GM19043 (cell line): ENCODE results near the gene ATG2A.
A peak's percentile ranks its signal among the peaks of the same experiment; 100 is the strongest.

Experiments used
- ATAC-seq: cut with Tn5 transposase; IDR thresholded peaks from one replicate; pipeline ENCODE4 v1.9.1; 2021; ENCODE audit warnings: low read depth; ENCODE audit not compliant: unreplicated experiment

The ATG2A gene

DNA sequence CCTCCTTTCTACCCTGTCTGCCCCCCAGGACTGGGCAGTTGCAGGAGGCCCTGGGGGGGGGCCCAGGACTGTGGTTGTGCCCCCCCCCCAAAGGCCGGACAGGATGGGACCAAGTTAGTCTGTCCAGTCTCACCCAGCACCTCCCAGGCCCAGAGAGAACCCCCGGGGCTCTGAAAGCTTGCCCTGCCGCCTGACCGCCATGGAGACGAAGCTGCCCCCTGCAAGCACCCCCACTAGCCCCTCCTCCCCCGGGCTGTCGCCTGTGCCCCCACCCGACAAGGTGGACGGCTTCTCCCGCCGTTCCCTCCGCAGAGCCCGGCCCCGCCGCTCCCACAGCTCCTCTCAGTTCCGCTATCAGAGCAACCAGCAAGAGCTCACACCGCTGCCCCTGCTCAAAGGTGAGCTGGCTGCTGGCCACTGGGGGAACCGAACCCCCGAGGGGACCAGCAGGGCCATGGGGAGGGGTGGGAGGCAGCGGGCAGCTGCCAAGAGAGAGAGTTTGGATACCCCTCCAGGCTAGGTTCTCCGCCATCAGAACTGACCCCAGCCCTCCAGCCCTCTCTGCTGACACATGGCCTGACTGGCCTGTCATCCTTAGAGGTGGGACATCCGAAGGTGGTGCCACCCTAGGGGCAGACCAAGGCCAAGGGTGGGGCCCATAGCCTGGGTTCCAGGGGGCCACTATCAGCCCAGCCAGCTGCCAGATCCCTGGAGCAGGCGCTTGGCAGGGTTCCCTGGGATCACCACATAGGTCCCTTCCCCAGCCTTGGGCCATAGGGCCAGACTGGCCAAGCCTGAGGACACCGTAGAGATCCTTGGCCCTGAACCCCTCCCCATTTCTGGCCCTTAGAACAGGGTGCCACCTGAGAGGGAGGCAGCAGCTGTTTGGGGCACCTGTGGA is 8.8 kb upstream of the ATG2A start:
- no peak for ATAC-seq

DNA sequence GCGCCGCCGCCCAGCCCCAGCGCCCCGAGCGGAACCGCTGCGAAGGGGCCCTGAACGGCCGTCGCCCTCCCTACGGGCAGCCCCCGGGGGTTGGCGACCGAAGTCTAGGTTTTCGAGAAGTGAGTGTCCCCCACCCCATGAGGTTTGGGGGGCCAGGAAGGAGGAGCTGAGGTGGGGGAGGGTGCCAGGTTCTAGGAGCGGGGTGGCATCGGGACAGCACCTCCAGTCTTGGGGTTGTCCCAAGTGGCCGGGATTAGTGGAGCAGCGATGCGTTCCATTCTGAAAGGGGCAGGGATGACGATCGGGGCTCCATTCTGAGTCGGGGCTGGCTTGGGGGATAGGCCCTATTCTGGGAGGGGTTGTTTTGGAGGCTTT is 7.9 kb upstream of the ATG2A start:
- ATAC-seq, result no peak

DNA sequence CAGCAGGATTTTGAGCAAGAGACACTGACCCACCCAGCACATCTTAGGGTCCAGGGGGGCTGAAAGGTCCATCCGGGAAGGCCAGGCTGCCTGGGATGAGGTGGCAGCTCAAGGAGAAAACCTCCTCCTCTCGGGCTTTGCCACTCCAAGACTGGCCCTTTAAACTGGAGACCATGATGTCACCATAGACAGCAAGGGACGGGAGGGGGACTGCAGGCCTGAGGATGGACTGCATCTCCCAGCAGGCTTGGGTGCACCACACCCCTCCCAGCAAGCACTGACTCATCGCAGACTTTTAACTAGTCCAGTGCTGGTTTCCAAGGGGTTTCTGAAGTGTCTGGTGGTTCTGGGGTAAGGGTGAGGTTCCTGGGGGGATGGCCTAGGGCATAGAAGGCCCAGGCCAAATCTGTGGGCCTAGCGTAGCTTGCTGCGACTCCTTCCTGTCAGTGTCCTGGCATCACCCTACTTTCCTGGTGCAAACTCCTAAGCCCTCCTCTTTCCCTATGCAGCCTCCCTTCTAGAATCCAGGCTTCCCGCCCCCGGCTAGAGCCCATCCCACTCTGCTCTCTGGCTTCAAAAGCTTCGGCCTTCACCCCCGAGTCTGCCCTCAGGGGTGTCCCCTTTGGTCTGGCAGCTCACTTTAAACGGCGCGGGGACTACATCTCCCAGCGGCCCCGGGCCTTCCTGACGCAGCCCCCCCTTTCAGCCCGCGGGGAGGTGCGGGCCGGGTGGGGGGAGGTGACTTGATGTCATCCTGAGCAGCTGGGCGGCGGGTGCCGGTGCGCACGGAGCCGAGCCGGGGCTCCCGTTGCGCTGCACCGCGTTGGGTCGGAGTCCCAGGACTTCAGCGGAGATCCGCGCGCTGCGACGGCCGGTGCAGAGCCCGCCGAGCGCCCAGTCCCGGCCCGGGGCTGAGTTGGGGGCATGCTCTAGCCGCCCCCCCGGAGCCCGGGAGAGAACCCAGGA is 7.2 kb upstream of the ATG2A start, which contains the start of gene PPP2R5B:
PPP2R5B (plus strand) TSS at position 746 of the 966 bp plus-strand sequence. CDS start 1,046 bp downstream, outside the sequence.
- ATAC-seq, result peak; percentile 85

DNA sequence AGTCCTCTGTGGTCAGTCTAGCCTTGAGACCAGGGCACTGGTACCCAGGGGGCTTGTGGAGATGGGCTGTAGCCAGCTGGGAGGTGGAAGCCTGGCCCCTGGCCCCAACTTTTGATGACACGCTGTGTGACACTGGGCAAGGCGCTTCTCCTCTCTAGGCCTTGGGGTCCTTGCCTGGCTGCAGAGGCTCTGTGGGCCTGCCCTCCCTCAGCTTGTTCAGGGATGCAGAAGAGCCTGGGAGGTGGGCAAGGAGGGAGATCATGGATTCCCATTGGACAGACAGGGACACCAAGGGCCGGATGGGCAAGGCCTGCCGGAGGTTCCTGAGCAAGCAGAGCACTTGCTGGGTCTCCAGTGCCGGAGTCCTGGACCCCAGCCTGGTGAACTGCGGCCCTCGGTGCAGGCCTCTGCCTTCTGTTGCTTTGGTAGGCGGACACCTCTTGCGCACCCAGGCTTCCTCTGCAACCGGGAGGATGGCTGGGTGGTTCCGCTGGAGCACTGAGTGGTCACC is 6.2 kb upstream of the ATG2A start:
- ATAC-seq, result no peak

DNA sequence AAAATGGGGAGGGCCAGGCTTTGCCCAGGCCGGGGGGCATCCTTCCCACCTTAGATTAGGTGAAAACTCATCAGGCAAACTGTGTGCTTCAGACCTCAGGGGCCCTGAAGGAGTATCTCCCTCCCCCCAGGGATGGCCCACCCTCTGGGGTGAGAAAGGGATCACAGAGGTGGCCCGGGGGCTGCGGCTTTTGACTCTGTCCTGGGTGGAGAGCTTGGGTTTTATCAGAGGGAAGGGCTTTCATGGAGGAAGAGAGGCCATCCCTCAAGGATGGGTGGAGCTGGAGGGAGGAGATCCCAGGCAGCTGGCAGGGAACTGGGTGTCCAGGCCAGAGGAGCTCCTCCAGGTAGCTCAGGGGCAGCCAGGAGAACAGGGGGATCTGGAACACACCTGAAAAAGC is 4.4 kb upstream of the ATG2A start:
- ATAC-seq, result no peak

DNA sequence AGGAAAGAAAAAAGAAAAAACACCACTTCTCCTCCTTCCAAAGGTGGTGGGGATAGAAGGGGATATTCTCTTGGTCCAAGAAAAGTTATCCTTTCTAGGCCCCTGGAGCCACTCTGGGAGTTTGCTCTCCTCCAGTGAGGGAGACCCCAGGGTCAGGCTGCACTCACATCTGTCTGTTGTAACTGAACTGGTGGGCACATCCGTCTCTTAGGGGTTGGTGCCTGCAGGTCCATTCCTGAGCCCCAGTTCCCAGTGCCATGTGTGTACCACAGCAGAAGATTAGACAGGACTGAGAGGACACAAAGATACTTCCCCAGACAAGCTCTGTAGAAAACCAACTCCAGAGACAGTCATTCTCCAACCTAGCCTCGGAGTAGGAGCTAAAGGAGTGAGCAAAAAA is 3.1 kb upstream of the ATG2A start:
- no peak for ATAC-seq

DNA sequence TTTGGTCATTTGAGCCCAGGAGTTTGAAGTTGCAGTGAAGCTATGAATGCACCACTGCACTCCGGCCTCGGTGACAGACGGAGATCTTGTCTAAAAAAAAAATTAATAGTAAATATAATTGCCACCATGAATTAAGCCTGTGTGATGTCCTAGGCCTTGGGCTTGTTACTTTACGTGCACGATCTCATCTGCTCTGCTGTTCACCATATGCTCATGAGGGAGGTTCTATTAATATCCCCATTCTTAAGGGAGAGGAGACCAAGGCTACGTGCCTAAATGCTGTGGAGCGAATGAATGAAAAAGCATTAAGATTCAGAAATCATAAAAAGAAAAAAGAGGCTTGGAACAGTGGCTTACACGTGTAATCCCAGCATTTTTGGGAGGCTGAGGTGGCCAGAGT is 2.6 kb upstream of the ATG2A start:
- no peak for ATAC-seq

DNA sequence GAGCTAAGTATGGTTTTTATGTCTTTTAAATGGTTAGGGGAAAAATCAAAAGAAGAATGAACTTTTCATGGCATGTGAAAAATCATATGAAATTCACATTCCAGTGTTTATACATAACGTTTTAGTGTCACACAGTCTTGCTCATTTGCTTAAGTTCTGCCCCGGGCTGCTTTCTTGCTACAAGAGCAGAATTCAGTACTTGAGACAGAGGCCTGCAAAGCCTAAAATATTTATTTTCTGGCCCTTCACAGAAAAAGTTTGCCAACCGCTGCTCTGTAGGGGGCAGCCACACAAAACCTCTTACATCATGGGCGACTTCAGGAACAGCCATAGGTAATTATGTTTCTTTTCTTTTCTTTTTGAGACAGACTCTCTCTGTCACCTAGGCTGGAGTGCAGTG is 1.0 kb upstream of the ATG2A start:
- no peak for ATAC-seq

DNA sequence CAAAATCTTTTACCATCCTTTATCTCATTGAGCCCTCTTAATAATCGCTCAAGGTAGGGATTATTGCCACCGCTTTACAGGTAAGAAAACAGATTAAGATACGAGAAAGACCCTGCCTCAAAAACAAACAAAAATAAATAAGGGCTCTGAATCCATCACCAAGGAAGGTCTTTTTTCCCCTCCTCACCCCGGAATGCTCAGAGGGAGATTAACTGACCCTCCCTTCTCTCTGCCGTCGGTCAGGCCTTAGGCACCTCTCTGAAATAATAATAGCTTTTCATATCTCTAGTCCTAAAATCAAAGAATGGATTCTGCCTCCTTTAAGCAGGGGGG is 620 bp upstream of the ATG2A start:
- ATAC-seq, result no peak

DNA sequence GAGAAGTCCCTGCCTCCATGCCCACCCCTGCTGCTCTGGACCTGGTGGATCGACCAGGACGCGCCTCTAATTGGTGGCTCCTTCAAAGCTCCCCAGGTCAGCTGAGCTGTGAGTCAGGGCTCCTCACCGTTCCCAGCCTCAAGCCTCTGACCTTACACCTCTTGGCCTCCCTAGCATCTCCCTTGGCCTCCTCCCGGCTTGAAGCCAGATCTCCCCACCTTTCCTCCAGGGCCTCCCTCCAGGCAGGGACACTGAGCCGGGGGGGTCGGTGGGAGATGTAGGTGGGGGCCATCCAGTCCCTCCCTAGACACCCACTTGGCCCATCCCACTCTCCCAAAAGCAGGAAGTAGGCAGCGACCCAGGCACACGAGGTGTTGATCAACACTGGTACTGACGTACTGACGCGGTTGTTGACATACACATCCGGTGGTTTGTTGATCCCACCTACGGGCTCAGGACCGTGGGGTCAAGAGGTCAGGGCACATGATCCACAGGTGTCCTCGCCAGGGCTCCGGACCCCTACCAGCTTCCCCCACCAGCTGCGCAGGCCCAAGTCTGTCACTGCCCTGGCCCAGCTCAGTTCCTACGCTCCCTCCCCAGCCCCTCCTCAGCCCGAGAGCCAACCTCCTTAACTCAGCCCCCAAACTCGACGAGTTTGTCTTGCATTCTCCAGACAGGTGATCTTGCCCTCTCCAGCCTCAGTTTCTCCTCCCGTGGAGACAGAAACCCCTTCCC is 802 bp downstream of the ATG2A start:
- no peak for ATAC-seq

DNA sequence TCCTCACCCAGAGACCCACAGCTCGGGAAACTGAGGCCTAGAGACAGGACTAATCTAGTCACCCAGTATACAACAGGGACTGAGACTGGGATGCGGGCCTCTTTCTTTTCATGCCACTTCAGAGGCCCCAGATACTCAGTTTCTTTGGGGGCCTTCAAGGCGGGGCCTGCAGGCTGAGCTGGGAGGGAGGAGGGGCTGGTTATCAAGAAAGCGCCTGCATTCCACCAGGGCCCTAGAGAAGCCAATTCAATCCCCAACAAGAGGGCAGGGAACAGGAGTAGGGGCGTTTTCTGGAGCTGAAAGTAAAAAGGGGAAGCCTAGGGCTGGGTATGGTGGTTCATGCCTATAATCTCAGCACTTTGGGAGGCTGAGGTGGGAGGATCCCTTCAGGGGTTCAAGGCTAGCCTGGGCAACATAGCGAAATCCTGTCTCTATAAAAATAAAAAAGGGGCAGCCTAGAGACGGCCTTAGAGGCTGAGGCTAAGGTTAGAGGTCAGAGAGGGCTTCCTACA is 1.6 kb downstream of the ATG2A start:
- no peak for ATAC-seq

DNA sequence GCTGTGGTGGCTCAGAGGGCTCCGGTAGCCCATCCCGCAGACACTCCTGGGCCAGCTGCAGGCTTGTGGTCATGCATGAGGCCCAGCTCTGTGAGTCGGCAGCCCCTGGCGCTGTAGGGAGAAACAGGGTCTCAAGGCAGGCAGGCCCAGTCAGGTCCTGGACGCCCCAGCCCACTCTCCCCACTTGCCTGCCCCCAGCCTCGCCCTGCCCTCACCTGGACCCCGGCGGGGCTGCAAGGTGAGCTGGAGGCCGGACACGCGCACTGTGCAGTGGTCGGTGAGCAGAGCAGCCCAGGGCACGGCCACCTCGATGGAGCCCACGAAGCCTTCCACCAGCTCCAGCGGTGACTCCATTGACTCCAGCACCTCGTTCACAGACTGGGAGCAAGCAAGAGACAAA is 2.9 kb downstream of the ATG2A start:
- ATAC-seq, result no peak

DNA sequence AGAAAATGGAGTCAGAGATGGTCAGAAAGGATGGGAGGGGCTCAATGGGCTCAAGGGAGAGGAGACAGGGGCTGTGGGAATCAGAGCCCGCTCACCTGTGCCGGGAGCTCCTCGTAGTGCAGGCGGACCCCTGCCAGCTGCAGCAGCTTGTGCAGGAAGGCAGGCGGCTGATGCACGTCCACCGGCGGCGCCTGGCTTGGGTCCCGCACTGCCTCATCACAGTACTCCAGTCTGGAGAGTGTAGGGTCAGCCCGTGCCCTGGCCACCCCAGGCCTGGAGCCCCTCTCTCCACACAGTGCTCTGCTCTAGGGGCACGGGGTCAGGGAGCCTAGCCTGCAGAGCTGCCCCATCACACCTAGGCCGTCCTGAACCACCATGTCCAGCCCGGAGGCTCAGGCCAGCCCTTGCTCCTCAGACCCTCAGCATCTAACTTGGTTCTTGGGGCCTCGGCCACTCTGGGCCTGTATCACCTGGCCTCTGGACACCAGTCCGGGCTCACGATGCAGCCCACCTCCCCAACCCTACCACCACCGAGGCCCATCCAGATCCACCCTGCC is 3.8 kb downstream of the ATG2A start:
- ATAC-seq, result no peak

DNA sequence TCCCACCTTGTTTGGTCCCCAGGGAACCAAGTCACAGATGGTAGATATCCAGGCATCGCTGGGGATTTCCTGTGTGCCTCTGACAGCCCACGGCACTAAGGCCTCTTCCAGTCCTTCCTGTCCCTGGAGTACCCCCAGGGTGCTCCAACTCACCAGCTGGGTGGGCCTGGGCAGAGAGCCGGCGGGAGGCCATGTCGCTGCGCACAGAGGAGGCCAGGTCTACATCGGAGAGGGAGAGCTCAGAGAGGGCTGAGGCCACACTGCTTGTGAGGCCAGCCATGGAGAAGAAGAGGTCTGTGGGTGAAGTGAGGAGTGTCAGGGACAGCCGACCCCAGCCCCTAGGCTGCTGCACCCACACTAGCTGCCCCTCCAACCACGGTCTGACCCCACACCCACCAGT is 5.3 kb downstream of the ATG2A start:
- ATAC-seq, result no peak

DNA sequence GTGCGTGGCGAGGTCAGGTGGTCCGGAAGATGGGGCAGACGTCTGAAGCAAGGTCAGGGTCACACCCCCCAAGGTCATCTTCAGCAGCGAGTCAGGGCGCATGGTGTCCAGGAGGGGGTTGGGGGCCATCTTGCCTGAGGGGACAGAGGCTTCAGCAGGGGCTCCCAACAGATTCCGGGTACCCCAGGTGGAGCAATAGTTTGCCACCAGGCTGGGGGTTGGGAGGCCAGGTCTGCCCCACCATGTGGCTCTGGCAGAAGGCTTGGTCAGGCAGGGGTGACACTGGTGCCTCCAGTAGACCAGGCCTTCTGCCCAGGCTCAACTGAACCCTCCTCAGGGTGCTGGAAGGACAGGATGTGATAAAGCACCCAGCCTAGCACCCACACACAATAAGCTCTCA is 5.9 kb downstream of the ATG2A start:
- no peak for ATAC-seq

DNA sequence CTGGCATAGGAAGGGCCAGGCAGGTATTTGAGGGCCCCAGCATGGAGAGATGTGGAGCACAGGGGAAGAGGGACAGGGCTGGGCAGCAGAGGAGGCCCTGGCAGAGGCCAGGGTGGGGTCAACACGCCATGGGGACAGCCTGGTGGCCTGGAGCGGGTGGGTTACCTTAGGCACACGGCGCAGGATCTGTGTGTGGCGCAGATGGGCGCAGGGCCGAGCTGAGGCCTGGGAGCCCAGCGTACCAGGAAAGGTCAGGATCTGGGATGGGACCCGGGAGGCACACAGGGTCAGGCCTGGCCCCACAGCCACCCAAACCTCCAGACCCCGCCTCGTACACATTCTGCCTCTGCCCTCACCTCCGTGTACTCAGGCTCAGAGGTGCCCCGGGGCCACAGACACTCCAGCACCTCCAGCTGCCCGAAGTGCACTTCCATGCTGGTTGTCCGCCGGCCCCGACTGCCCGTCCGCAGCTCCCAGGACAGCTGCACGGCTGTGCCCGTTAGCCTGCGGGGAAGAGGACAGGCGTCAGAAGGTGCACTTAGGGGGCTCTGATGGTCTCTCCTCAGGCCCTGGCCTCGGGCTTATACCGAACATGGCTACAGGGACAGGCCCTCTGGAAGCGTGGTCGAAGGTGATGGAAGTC is 6.4 kb downstream of the ATG2A start:
- no peak for ATAC-seq

DNA sequence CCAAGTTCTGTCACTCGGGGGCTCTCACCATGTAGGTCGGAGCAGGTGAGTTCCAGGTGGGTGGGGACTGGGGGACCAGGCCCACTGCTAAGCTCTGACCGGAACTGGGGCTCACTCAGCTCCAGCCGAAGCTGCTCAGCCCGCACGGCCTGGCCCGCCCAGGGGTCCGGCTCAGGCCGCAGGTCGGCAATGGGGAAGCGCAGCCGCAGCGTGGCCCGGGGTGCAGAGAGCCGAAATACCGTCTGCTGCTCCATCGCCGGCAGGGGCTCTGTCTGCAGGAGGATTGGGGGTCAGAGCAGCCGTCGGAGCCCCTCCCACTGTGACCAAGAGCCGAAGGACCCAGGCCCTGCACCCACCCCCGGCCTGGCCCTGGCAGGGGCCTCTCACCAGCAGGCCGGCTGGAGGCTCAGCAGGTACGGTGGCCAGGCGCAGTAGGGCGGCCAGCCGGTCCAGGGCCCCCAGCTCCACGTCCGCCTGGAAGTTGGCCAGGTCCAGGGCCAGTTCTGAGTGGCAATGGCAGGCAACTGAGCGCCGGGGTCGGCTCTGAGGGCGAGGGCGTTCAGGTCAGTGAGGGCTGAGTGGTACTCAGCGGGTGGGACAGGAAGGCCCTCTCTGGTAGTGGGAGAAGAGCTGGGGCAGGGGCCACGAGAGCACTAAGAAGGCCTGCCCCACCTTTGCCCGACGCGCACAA is 7.2 kb downstream of the ATG2A start:
- no peak for ATAC-seq

DNA sequence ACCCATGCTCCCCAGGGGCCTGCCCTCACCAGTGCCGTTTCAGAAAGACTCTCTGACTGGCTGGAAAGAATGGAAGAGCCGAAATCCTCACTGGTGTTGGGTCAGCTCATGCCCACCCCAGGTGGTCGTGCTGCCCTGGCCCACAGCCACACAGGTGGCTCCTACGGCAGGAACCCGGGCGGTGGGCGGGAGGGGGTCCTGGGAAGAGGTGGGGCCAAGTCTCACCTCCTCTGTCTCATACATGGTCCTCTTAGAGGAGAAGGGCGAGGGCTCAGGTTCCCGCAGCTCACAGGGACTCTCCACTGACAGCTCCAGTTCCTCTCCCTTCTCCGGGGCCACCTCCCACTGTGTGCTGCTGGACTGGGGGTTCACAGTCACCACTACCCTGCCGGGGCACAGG is 8.2 kb downstream of the ATG2A start:
- no peak for ATAC-seq

DNA sequence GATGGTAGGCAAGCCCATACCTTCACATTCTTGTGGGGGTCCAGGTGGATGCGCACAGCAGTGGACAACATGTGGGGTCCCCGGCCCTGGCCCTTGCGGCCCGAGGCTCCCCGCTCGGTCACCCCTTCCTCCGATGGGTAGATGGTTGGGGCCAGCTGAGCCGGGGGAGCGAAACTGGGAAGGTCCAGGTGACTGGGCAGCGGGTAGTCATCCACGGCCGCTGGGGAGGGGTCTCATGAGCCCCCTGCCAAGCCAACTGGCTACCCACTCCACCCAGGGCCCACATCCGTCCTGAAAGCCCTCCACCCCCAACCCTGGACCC is 10.7 kb downstream of the ATG2A start:
- ATAC-seq, result no peak
